Spleen (tissue), 7 donors: Measurements from ENCODE around the gene CCND3.

Experiments used
- POLR2A ChIP-seq, 3 donors: fragments of 450-650 bp; IDR thresholded peaks; one replicate each; pipeline ENCODE4 v1.5.1; 2017; ENCODE audit warnings: antibody characterized with exemption in 3 of 3, mild to moderate bottlenecking in 1 of 3
- POLR2AphosphoS5 ChIP-seq, 3 donors: sonication (generic); formaldehyde crosslinking; IDR thresholded peaks; one replicate each; pipeline ENCODE4 v1.5.1; 2017; ENCODE audit warnings: antibody characterized with exemption in 3 of 3
- TF ChIP-seq, protein P1 (sequence below), 11 experiments: fragments of 200-600 bp in 7 of 11; fragments of 450-650 bp in 4 of 11; sonication (generic) in 4 of 11; IDR thresholded peaks in 8 of 11; conservative IDR thresholded peaks in 3 of 11; 1 replicate in 7 of 11; 2 replicates in 4 of 11; pipeline versions ENCODE4 v1.4.0 to v1.8.0; 2016 to 2021; ENCODE audit warnings: antibody characterized with exemption in 11 of 11, inconsistent platforms in 4 of 11, mild to moderate bottlenecking in 1 of 11
- donor health status: DM: no; HTN: no; CAD: no; lungs with moderate emphysema.
- donor health status: DM: no; HTN: no; CAD: no.
- donor health status: DM: no; HTN: no; CAD: no.

DNA sequence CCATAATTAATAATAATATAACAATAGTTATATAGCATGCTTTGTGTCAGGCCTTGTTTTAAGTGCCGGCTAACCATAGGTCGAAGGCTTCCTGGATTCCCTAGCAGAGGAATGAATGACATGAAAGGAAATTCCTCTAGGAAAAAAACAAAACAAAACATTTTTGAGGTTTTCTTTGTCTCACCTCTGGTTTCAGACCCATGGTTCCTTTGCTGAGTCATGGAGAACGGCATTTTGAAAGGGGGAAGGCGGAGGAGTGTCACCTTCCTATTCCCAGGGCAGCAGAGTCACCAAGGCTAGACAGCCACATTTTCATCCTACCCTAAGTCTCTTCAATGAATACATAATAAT, 25.3 kb upstream of the CCND3 start:
- no peak for TF ChIP-seq POLR2A (IDR thresholded peaks at IDR 0.05)
- TF ChIP-seq, protein P1, sequence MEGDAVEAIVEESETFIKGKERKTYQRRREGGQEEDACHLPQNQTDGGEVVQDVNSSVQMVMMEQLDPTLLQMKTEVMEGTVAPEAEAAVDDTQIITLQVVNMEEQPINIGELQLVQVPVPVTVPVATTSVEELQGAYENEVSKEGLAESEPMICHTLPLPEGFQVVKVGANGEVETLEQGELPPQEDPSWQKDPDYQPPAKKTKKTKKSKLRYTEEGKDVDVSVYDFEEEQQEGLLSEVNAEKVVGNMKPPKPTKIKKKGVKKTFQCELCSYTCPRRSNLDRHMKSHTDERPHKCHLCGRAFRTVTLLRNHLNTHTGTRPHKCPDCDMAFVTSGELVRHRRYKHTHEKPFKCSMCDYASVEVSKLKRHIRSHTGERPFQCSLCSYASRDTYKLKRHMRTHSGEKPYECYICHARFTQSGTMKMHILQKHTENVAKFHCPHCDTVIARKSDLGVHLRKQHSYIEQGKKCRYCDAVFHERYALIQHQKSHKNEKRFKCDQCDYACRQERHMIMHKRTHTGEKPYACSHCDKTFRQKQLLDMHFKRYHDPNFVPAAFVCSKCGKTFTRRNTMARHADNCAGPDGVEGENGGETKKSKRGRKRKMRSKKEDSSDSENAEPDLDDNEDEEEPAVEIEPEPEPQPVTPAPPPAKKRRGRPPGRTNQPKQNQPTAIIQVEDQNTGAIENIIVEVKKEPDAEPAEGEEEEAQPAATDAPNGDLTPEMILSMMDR (IDR thresholded peaks at IDR 0.05 in 8 of 11, conservative IDR thresholded peaks at IDR 0.05 in 3 of 11), result no peak
- TF ChIP-seq POLR2AphosphoS5 (IDR thresholded peaks at IDR 0.05), result no peak
